Thyroid gland (tissue), 4 donors: ENCODE measurements around the gene TBC1D8. TPM values are rescaled to one million over a fixed set of nuclear protein-coding genes. Genes with fewer than 3 reads are reported as not detected.

Experiments
- DNase-seq, 2 donors: peaks; one replicate each; pipeline ENCODE4 v3.0.0-alpha.2; 2019
- H3K27ac ChIP-seq, 3 donors: fragments of 200-600 bp; sonication (generic); 1 replicate in 2 of 3; 2 replicates in 1 of 3; pipeline ENCODE4 v1.5.1; 2016 to 2019; ENCODE audit warnings: mild to moderate bottlenecking in 1 of 3, moderate library complexity in 1 of 3
- H3K27me3 ChIP-seq: fragments of 200-600 bp; sonication (generic); one replicate; pipeline ENCODE4 v1.5.1; 2019
- H3K36me3 ChIP-seq, 2 donors: fragments of 200-600 bp; sonication (generic); one replicate each; pipeline ENCODE4 v1.5.1; 2016 to 2019
- H3K4me1 ChIP-seq, 2 donors: fragments of 200-600 bp; sonication (generic); one replicate each; pipeline ENCODE4 v1.5.1; 2017 to 2019
- H3K4me3 ChIP-seq, 3 donors: fragments of 200-600 bp; sonication (generic); replicated peaks in 1 of 3; 1 replicate in 2 of 3; 2 replicates in 1 of 3; pipeline ENCODE4 v1.5.1; 2016; ENCODE audit warnings: mild to moderate bottlenecking in 1 of 3
- H3K9me3 ChIP-seq: fragments of 200-600 bp; sonication (generic); one replicate; pipeline ENCODE4 v1.5.1; 2017
- POLR2A ChIP-seq, 2 donors: fragments of 450-650 bp; IDR thresholded peaks; one replicate each; pipeline ENCODE4 v1.6.1; 2017; ENCODE audit warnings: antibody characterized with exemption in 2 of 2, mild to moderate bottlenecking in 2 of 2, moderate library complexity in 1 of 2
- WGBS, 2 donors: methylation state at CpG; one replicate each; pipeline ENCODE4 v1.1.5; 2017; 5-methylcytosine and 5-hydroxymethylcytosine counted together
- intact Hi-C: fragments of 100-400 bp; cut with DNase I; formaldehyde crosslinking; loops from one replicate; pipeline ENCODE4 v1.15.1; 2023
- total RNA-seq, 4 donors: library from RNA; depleted of rRNA; stranded (reverse); fragments of >200 nt; gene quantifications; one replicate each; pipeline ENCODE4 v1.2.3, GENCODE V29; 2016
- TF ChIP-seq, protein P1 (sequence below), 6 experiments: fragments of 200-600 bp in 3 of 6; fragments of 450-650 bp in 3 of 6; sonication (generic) in 3 of 6; IDR thresholded peaks; one replicate each; pipeline ENCODE4 v1.5.1; 2016 to 2019; ENCODE audit warnings: antibody characterized with exemption in 6 of 6, mild to moderate bottlenecking in 2 of 6, inconsistent platforms in 1 of 6, moderate library complexity in 1 of 6

Gene TBC1D8
- total RNA-seq, 4 donors from 2014 or later: 16.4 to 36.8 (median 27.1) TPM

- Histone ChIP-seq H3K4me1 (peaks cover 0 to 17% of the 10 kb centered on the region in 2 donors), H3K36me3 (no peaks in the 10 kb centered on the region), H3K9me3 (no peaks in the 10 kb centered on the region), H3K27me3 (no peaks in the 10 kb centered on the region), H3K27ac (no peak overlapping the region), H3K4me3 (no peak overlapping the region)
- intact Hi-C loops: no loop called here
- WGBS, 2 donors: 95% methylated on average over 4 of the region's 4 CpGs
- no peak for DNase-seq
- TF ChIP-seq, protein P1, sequence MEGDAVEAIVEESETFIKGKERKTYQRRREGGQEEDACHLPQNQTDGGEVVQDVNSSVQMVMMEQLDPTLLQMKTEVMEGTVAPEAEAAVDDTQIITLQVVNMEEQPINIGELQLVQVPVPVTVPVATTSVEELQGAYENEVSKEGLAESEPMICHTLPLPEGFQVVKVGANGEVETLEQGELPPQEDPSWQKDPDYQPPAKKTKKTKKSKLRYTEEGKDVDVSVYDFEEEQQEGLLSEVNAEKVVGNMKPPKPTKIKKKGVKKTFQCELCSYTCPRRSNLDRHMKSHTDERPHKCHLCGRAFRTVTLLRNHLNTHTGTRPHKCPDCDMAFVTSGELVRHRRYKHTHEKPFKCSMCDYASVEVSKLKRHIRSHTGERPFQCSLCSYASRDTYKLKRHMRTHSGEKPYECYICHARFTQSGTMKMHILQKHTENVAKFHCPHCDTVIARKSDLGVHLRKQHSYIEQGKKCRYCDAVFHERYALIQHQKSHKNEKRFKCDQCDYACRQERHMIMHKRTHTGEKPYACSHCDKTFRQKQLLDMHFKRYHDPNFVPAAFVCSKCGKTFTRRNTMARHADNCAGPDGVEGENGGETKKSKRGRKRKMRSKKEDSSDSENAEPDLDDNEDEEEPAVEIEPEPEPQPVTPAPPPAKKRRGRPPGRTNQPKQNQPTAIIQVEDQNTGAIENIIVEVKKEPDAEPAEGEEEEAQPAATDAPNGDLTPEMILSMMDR (IDR thresholded peaks at IDR 0.05): no peak
- TF ChIP-seq POLR2A (IDR thresholded peaks at IDR 0.05): no peak
Measured at GRCh38 chr2:101105654-101106053, 45.5 kb downstream of the TBC1D8 start.

DNA sequence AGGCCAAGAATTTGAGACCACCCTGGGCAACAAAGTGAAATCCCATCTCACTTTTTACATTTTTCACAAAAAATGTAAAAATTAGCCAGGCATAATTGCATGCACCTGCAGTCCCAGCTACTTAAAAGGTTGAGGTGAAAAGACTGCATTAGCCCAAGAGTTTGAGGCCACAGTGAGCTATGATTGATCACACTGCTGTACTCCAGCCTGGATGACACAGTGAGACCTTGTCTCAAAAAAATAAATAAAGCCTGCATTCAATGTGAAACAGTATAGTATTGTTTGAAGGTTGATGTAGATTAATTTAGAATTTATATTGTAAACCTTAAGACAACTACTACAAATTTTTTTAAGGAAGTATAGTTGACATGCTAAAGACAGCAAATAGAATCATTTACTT lies 53.5 kb downstream of the TBC1D8 start:
- intact Hi-C loops: no loop called here
- Histone ChIP-seq H3K36me3 (no peaks in the 10 kb centered on the region), H3K4me3 (no peak overlapping the region), H3K4me1 (no peaks in the 10 kb centered on the region), H3K27ac (no peak overlapping the region), H3K27me3 (no peaks in the 10 kb centered on the region), H3K9me3 (no peaks in the 10 kb centered on the region)
- TF ChIP-seq, protein P1 (IDR thresholded peaks at IDR 0.05): no peak
- TF ChIP-seq POLR2A (IDR thresholded peaks at IDR 0.05): no peak
- no peak for DNase-seq

DNA sequence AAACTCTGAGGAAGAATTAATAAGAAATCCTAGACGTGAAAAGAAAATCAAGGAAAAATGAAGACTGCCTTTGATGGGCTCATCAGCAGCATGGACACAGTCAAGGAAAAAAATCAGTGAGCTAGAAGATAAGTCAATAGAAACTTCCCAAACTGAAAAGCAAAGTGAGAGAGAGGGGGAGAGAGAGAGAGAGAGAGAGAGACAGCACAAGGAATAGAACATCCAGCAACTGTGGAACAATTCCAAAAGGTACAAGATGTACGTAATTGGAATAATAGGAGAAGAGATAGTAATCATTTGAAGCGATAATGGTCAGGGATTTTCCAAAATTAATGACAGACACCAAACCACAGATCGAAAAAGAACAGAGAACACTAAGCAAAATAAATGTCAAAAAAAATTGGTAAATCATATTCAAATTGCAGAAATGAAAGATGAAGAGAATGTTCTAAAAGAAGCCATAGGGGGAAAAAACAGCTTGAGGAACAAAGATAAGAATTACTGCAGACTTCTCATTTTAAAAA lies 54.5 kb downstream of the TBC1D8 start:
- intact Hi-C loops: no loop called here
- TF ChIP-seq, protein P1 (IDR thresholded peaks at IDR 0.05): no peak
- no peak for TF ChIP-seq POLR2A (IDR thresholded peaks at IDR 0.05)

DNA sequence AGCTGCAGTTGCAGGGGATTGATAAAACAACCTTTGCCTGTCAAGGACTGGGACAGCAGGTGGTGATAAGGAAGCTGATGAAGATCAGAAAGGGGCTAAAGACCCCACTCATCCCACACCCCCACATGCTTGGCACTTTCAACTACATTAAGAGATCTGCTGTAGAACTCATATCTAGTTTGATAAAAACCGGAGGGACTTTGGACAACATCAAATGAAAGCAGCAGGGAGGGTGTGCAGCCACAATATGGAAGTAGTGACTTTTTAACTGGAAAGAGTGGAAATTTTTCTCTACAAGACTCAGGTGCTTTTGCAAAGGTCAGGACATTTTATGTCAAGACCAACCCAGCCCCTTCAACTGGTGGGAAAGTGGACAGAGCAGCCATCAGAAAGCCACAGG lies 56.8 kb downstream of the TBC1D8 start:
- no peaks in the 10 kb centered on the region for H3K27me3 ChIP-seq
- no peaks in the 10 kb centered on the region for H3K36me3 ChIP-seq
- H3K4me1 ChIP-seq: no peaks in the 10 kb centered on the region
- no peak overlapping the region for H3K4me3 ChIP-seq
- no peak for TF ChIP-seq POLR2A (IDR thresholded peaks at IDR 0.05)
- TF ChIP-seq, protein P1 (IDR thresholded peaks at IDR 0.05): no peak
- no peak overlapping the region for H3K27ac ChIP-seq
- 87 to 93% methylated on average over 1 of the region's 1 CpG for WGBS, 2 donors
- intact Hi-C loops: no loop called here
- H3K9me3 ChIP-seq: no peaks in the 10 kb centered on the region
- DNase-seq: no peak

More for the DNA sequence above, 54.5 kb downstream of the TBC1D8 start:
- no peaks in the 10 kb centered on the region for H3K36me3 ChIP-seq
- WGBS, 2 donors: 92 to 97% methylated on average over 4 of the region's 4 CpGs
- no peak overlapping the region for H3K27ac ChIP-seq
- no peaks in the 10 kb centered on the region for H3K4me1 ChIP-seq
- DNase-seq: no peak
- no peak overlapping the region for H3K4me3 ChIP-seq
- no peaks in the 10 kb centered on the region for H3K9me3 ChIP-seq
- no peaks in the 10 kb centered on the region for H3K27me3 ChIP-seq

DNA sequence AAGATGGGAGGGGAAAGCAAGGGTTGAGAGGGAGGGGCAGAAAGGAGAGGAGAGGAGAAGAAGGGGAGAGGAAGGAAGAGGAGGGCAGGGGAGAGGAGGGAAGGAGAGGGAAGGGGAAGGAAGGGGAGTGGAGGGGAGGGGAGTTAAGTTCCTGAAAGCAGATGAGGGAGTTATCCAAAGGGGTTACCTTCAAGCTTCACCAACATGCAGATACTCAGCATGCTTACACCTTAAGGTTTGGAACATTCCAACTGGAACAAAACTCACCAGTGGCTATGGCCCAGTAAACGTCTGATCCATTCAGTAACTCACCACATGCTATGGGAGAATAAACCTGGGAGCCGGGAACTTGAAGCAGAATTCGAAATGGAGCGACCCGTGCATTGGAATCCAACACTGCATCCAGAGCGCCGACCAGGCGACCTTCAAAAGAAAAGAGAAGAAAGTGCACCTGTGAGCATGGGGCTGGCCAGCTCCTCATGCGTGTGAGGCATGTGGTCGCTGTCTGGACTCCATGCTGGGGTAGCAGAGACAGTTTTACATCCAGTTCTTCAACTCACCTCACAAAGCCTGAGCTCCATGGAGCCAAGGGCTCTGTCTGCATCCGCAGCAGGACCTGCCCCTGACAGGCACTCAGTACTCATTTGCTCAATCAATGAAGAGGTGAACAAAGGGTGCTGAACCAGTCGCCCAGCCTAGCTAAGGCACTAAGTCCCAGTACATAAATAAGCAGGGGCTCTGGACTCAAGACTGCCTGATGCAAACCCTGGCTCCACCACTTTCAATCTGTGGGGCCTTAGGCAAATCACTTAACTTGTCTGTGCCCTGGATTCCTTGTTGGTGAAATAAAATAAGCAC lies 61.0 kb downstream of the TBC1D8 start:
- H3K27ac ChIP-seq: no peak overlapping the region
- no peak overlapping the region for H3K4me3 ChIP-seq
- H3K9me3 ChIP-seq: no peaks in the 10 kb centered on the region
- TF ChIP-seq, protein P1 (IDR thresholded peaks at IDR 0.05): no peak
- no peak for TF ChIP-seq POLR2A (IDR thresholded peaks at IDR 0.05)
- 86 to 92% methylated on average over 12 of the region's 12 CpGs for WGBS, 2 donors
- H3K4me1 ChIP-seq: no peaks in the 10 kb centered on the region
- no peaks in the 10 kb centered on the region for H3K27me3 ChIP-seq
- H3K36me3 ChIP-seq: no peaks in the 10 kb centered on the region
- DNase-seq: no peak
- intact Hi-C loops: no loop called here
